GM21825 (cell line): Measurements from ENCODE around the gene FAM117B.
"Not testable (repeated sequence)": the region's sequence is repeated elsewhere in the genome, so short reads cannot be mapped to it uniquely, and the experiment has no call there.

ENCODE experiments used
- ATAC-seq: cut with Tn5 transposase; IDR thresholded peaks from one replicate; pipeline ENCODE4 v1.9.1; 2021; ENCODE audit warnings: mild to moderate bottlenecking, moderate library complexity; ENCODE audit not compliant: unreplicated experiment

The FAM117B gene

GRCh38 chr2:202807431-202808138 is 172.8 kb downstream of the FAM117B start:
- ATAC-seq = not testable (repeated sequence)

DNA sequence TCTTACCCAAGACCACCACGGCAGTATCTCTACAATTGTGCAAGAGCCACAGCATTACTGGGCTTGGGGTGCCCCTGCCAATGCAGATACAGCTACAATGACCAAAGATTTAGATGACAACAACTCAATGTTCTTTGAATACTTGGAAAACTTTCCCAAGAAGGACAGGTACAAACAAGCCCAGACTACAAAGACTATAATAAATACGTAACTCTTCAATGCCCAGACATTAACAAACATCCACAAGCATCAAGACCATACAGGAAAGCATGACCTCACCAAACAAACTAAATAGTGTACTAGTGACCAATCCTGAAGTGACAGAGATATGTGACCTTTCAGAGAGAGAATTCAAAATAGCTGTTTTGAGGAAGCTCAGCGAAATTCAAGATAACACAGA is 174.0 kb downstream of the FAM117B start:
- ATAC-seq = no peak

DNA sequence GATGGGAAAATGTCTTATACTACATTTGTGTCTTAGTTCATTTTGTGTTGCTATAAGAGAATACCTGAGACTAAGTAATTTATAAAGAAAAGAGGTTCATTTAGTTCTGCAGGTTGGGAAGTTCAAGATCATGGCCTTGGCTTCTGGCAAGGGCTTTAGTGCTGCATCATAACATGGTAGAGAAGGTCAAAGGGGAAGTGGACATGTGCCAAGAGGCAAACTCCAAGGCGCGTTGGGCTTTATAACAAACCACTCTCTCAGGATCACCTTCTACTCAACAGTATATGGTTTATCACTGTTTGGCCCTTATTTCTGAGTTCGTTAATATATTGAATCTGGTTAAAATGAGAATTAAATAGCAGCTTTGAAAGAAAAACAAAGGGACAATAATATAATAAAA is 178.6 kb downstream of the FAM117B start:
- ATAC-seq = no peak

GRCh38 chr2:202814226-202814625 is 179.5 kb downstream of the FAM117B start:
- ATAC-seq = no peak

DNA sequence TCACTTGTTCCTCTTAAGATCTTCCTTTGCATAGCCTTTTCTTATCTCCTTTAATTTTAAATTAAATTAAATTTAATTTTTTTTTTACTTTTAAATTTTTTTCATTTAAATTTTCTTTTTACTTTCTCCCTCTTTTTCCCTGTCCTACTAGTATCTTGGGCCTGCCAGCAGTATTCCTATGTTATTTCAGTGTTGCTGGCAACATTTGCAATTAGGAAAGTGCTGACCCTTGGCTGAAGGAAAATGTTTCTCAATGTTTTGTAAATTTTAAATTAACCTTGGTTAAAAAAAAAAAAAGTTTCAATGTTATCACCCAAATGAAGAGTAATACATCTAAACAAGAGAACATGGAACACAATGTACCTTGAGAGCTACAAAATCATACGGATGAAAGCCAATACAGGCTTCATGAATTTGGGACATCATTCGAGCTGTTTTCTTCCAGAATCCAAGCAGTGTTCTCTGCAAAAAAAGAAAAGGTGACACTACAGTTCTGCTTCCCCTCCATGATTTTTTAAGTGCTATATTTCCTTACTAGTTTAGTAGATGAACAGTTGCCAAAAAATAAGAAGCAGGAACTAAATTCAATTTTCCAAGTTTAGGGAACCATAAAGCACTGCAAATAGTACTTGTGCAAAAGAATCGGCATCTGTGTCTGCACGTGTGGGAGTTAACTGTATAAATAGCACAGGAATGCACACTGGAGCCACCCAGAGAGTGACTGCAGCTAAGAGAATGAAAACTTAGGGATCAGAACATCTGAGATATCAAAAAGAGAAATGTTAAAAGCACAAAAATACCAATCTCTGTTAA is 181.0 kb downstream of the FAM117B start:
- no peak for ATAC-seq

GRCh38 chr2:202817771-202818170 is 183.0 kb downstream of the FAM117B start:
- no peak for ATAC-seq

DNA sequence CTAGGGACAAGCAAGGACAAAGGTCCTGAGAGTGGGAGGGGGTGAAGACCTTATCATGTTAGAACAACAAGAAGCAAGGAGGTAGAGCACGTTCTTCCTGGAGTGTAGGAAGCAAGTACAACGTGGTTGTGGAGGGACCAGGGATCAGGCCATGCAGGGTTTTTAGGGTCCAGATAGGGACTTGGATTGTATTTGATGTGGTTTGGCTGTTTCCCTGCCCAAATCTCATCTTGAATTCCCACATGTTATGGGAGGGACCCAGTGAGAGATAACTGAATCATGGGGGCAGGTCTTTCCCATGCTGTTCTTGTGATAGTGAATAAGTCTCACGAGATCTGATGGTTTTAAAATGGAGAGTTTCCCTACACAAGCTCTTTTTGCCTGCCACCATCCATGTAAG is 183.6 kb downstream of the FAM117B start:
- ATAC-seq = no peak
